ENCODE data around the gene CCR1. TPM values are rescaled to one million over a fixed set of nuclear protein-coding genes. Genes with fewer than 3 reads are reported as not detected.

CCR1 gene
- total and polyA plus RNA-seq, 2 of the 13 experiments (the other 11 are each of a cell fraction or from before 2014, with no cell fraction given) = not detected

GRCh38 chr3:46186471-46187340 is 21.4 kb downstream of the CCR1 start:
- Histone ChIP-seq H3K79me2 (ENCODE audit: insufficient read depth, low read length) (no peaks in the 10 kb centered on the region), H3K36me3 (replicated peaks in 1 of 2; ENCODE audit: control insufficient read depth in 1 of 2, insufficient read depth in 2 of 2, low read length in 2 of 2) (no peaks in the 10 kb centered on the region), H3K4me3 (replicated peaks in 1 of 3; ENCODE audit: insufficient read depth in 1 of 3, low read depth in 2 of 3, low read length in 3 of 3) (no peak overlapping the region), H3K9me3 (ENCODE audit: low read length) (no peaks in the 10 kb centered on the region), H4K20me1 (ENCODE audit: insufficient read depth, low read length) (no peaks in the 10 kb centered on the region), H3K9ac (ENCODE audit: insufficient read depth, low read depth, low read length) (no peak overlapping the region), H3K27me3 (ENCODE audit: control insufficient read depth in 1 of 2, insufficient read depth in 2 of 2, low read length in 2 of 2) (peaks cover 0 to 2% of the 10 kb centered on the region in 2 experiments; a peak in 1 of 5 replicates), H3K4me2 (ENCODE audit: low read depth, low read length) (no peak overlapping the region), H3K27ac (ENCODE audit: extremely low read length, insufficient read depth, low read length) (no peak overlapping the region), H3K4me1 (ENCODE audit: insufficient read depth, low read length) (no peaks in the 10 kb centered on the region), H2AFZ (ENCODE audit: low read length) (no peak overlapping the region)
- ChIA-PET POLR2A (no interaction called here), CTCF (ENCODE audit: low intra/inter-chr PET ratio, low total read pairs) (no interaction called here)
- no peak for FAIRE-seq
- DNase-seq (ENCODE audit: low spot score) = no peak
- in situ Hi-C loops (cut with HindIII; ENCODE audit: extremely low pct_ligation_motif_present, low pct_unique_long_range_greater_than_20kb) (no loop called here), intact Hi-C loops (cut with micrococcal nuclease; ENCODE audit: unreplicated experiment) (no loop called here)
- ATAC-seq = no peak
- no TSS peak for BruUV-seq (replicated peaks)
- 33% methylated on average over 3 of the region's 3 CpGs for WGBS (ENCODE audit: low lambda C conversion rate)
- TF ChIP-seq CHCHD3 (CRISPR knock-in tag; IDR thresholded peaks at IDR 0.05) (no peak), ZSCAN29 (CRISPR knock-in tag; conservative IDR thresholded peaks at IDR 0.05) (no peak), GATA4 (IDR thresholded peaks at IDR 0.05; ENCODE audit: borderline replicate concordance, low read depth) (no peak), KDM5B (CRISPR knock-in tag; IDR thresholded peaks at IDR 0.05; ENCODE audit: borderline replicate concordance) (no peak), ZZZ3 (CRISPR knock-in tag; IDR thresholded peaks at IDR 0.05; ENCODE audit: borderline replicate concordance) (no peak), THAP7 (CRISPR knock-in tag; IDR thresholded peaks at IDR 0.05) (no peak), ZNF530 (CRISPR knock-in tag; IDR thresholded peaks at IDR 0.05; ENCODE audit: low read depth) (no peak), ZNF3 (CRISPR knock-in tag; IDR thresholded peaks at IDR 0.05) (no peak), ZXDC (CRISPR knock-in tag; IDR thresholded peaks at IDR 0.05) (no peak), ZNF318 (CRISPR knock-in tag; IDR thresholded peaks at IDR 0.05) (no peak), MIER3 (CRISPR knock-in tag; IDR thresholded peaks at IDR 0.05; ENCODE audit: borderline replicate concordance) (no peak), HDAC1 (CRISPR knock-in tag; IDR thresholded peaks at IDR 0.05) (no peak)
